Breast epithelium (tissue), 3 donors: Measurements from ENCODE around the gene CTSE.

Experiments used
- POLR2AphosphoS5 ChIP-seq, 3 donors: sonication (generic); formaldehyde crosslinking; IDR thresholded peaks; one replicate each; pipeline ENCODE4 v1.6.1; 2017; ENCODE audit warnings: antibody characterized with exemption in 3 of 3
- TF ChIP-seq, protein P1 (sequence below), 3 donors: fragments of 450-650 bp; IDR thresholded peaks; one replicate each; pipeline ENCODE4 v1.5.1; 2016 to 2017; ENCODE audit warnings: antibody characterized with exemption in 3 of 3, mild to moderate bottlenecking in 3 of 3, moderate library complexity in 3 of 3

DNA sequence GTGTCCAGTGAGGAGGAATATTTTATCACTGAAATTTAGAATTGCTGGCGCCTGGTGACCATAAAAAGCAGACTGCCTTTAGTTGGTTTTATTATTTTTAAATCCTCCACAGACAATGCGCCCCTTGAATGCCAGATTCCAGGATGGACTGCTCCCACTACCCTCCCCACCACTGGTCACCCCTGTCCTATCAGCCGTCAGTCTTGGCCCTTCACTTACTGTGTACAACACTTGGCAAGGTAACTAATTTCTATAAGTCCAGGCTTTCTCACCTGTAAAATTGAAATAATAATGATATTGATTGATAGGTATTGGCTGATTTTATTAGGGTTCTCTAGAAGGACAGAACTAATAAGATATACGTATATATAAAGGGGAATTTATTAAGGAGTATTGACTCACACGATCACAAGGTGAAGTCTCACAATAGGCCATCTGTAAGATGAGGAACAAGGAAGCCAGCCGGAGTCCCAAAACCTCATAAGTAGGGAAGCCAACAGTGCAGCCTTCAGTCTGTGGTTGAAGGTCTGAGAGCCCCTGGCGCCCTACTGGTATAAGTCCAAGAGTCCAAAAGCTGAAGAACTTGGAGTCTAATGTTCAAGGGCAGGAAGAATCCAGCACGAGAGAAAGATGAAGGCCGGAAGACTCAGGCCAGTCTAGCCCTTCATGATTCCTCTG is 47.1 kb upstream of the CTSE start:
- TF ChIP-seq, protein P1, sequence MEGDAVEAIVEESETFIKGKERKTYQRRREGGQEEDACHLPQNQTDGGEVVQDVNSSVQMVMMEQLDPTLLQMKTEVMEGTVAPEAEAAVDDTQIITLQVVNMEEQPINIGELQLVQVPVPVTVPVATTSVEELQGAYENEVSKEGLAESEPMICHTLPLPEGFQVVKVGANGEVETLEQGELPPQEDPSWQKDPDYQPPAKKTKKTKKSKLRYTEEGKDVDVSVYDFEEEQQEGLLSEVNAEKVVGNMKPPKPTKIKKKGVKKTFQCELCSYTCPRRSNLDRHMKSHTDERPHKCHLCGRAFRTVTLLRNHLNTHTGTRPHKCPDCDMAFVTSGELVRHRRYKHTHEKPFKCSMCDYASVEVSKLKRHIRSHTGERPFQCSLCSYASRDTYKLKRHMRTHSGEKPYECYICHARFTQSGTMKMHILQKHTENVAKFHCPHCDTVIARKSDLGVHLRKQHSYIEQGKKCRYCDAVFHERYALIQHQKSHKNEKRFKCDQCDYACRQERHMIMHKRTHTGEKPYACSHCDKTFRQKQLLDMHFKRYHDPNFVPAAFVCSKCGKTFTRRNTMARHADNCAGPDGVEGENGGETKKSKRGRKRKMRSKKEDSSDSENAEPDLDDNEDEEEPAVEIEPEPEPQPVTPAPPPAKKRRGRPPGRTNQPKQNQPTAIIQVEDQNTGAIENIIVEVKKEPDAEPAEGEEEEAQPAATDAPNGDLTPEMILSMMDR (IDR thresholded peaks at IDR 0.05): no peak
- TF ChIP-seq POLR2AphosphoS5 (IDR thresholded peaks at IDR 0.05): no peak
